Pancreas (tissue), 10 donors: ENCODE measurements around the gene EXOC4. TPM values are rescaled to one million over a fixed set of nuclear protein-coding genes. Genes with fewer than 3 reads are reported as not detected.
A peak's percentile ranks its signal among the peaks of the same experiment; 100 is the strongest.

Source experiments
- ATAC-seq, 4 donors: fragments of 200-7000 bp; cut with Tn5 transposase; one replicate each; pipeline versions ENCODE4 v1.8.0 to v1.9.1; 2020; ENCODE audit warnings: mild to moderate bottlenecking in 4 of 4, moderate library complexity in 4 of 4
- DNase-seq, 6 donors: peaks; one replicate each; pipeline ENCODE4 v3.0.0-alpha.2; 2020
- FAIRE-seq: peaks from 2 replicates; lab custom pipeline; 2012; peaks lifted over from hg19 to GRCh38; lab: Jason Lieb, UNC
- H3K27ac ChIP-seq, 4 donors: fragments of 200-600 bp; sonication (generic); 1 replicate in 3 of 4; 2 replicates in 1 of 4; pipeline versions ENCODE4 v1.5.0 to v1.8.0; 2020
- H3K27me3 ChIP-seq, 4 donors: fragments of 200-600 bp; one replicate each; pipeline ENCODE4 v1.8.0; 2021
- H3K36me3 ChIP-seq, 3 donors: fragments of 200-600 bp; sonication (generic) in 1 of 3; one replicate each; pipeline versions ENCODE4 v1.5.0 to v1.8.0; 2020 to 2021
- H3K4me1 ChIP-seq, 3 donors: fragments of 200-600 bp; one replicate each; pipeline ENCODE4 v1.8.0; 2021
- H3K4me3 ChIP-seq, 4 donors: fragments of 200-600 bp; sonication (generic) in 2 of 4; one replicate each; pipeline versions ENCODE4 v1.5.0 to v1.8.0; 2020 to 2021
- H3K9me3 ChIP-seq, 4 donors: fragments of 200-600 bp; one replicate each; pipeline ENCODE4 v1.8.0; 2021
- CTCF ChIP-seq, 4 donors: fragments of 200-600 bp; sonication (generic) in 3 of 4; IDR thresholded peaks; one replicate each; pipeline versions ENCODE4 v1.5.0 to v1.8.0; 2021; ENCODE audit warnings: antibody characterized with exemption in 4 of 4
- WGBS, 2 donors: extraction: QIAGEN DNeasy Blood & Tissue Kit; methylation state at CpG; one replicate each; pipeline ENCODE4 v1.1.7; 2013; 5-methylcytosine and 5-hydroxymethylcytosine counted together
- intact Hi-C, 3 donors: fragments of 100-400 bp; cut with DNase I; formaldehyde crosslinking; loops; one replicate each; pipeline versions ENCODE4 v1.11.1 to v1.14.2; 2022
- polyA plus RNA-seq, 2 donors: library from polyadenylated mRNA; stranded (reverse); fragments of 200-250 nt; gene quantifications; one replicate each; pipeline ENCODE4 v1.2.3, GENCODE V29; 2013
- total RNA-seq, 6 donors: library from RNA; stranded (reverse); fragmentation: NEBNext Ultra II Directional in 4 of 6; extraction: Animal tissue kit (Norgen Biotek cat#: 25700) in 4 of 6; gene quantifications; one replicate each; pipeline versions ENCODE4 v1.2.1 to v1.2.4, GENCODE V29; 2021 to 2023
- donor health status: healthy with polysubstance abuse.
- donor health status: DM: no; HTN: no; CAD: no; lungs with moderate emphysema.
- donor health status: DM: no; HTN: no; CAD: no.
- donor health status: control.
- donor health status: control.
- donor health status: Bipolar disorder and iron deficiency.
- donor health status: DM: yes; HTN: yes; CAD: no.
- donor health status: DM: no; HTN: no; CAD: no.
- donor health status: DM: no; HTN: no; CAD: no.
- donor health status: DM: yes; HTN: yes; CAD: no.

EXOC4 gene
- total and polyA plus RNA-seq, 8 donors, result 13.4 to 81.2 (median 53.8) TPM

- no peak overlapping the region for H3K27ac ChIP-seq
- no peak overlapping the region for H3K4me3 ChIP-seq
- FAIRE-seq (no peak), DNase-seq (no peak), ATAC-seq (no peak)
- peaks cover 10 to 26% (median 22%) of the 10 kb centered on the region in 3 donors for H3K4me1 ChIP-seq
- no peaks in the 10 kb centered on the region for H3K27me3 ChIP-seq
- no peaks in the 10 kb centered on the region for H3K36me3 ChIP-seq
- WGBS, 2 donors, result 92 to 96% methylated on average over 3 of the region's 3 CpGs
- intact Hi-C loops, result no loop called here
- no peaks in the 10 kb centered on the region for H3K9me3 ChIP-seq
- TF ChIP-seq CTCF (IDR thresholded peaks at IDR 0.05), result no peak
These were observed 491.6 kb downstream of the EXOC4 start for GRCh38 chr7:133744451-133744850.

- Histone ChIP-seq H3K36me3 (no peaks in the 10 kb centered on the region), H3K9me3 (no peaks in the 10 kb centered on the region), H3K4me1 (peaks cover 10 to 26% (median 22%) of the 10 kb centered on the region in 3 donors), H3K27me3 (no peaks in the 10 kb centered on the region), H3K4me3 (no peak overlapping the region), H3K27ac (peak overlapping the region in 3 of 4 donors; percentile 6 to 26 (median 26))
- peak in 1 of 6 donors; percentile 15 for DNase-seq
- no peak for TF ChIP-seq CTCF (IDR thresholded peaks at IDR 0.05)
- ATAC-seq, result peak; percentile 58 to 73 (median 60)
- intact Hi-C loops, result no loop called here
- 24 to 32% methylated on average over 3 of the region's 3 CpGs for WGBS, 2 donors
- no peak for FAIRE-seq
These were observed 493.4 kb downstream of the EXOC4 start for GRCh38 chr7:133746305-133746704.

GRCh38 chr7:133746847-133747246 lies 494.0 kb downstream of the EXOC4 start:
- no peak for FAIRE-seq
- TF ChIP-seq CTCF (IDR thresholded peaks at IDR 0.05), result no peak
- WGBS, 2 donors, result 34 to 35% methylated on average over 2 of the region's 2 CpGs
- Histone ChIP-seq H3K27ac (peak overlapping the region in 3 of 4 donors; percentile 6 to 26 (median 26)), H3K27me3 (no peaks in the 10 kb centered on the region), H3K9me3 (no peaks in the 10 kb centered on the region), H3K36me3 (no peaks in the 10 kb centered on the region), H3K4me1 (peaks cover 10 to 26% (median 22%) of the 10 kb centered on the region in 3 donors), H3K4me3 (no peak overlapping the region)
- DNase-seq, result no peak
- ATAC-seq, result peak in 3 of 4 donors; percentile 22 to 61 (median 42)
- intact Hi-C loops, result no loop called here

GRCh38 chr7:133748443-133749407 lies 495.8 kb downstream of the EXOC4 start:
- 46 to 48% methylated on average over 4 of the region's 4 CpGs for WGBS, 2 donors
- peak in 2 of 6 donors; percentile 6 to 25 for DNase-seq
- Histone ChIP-seq H3K36me3 (no peaks in the 10 kb centered on the region), H3K27ac (peak overlapping the region in 2 of 4 donors; percentile 15 to 50), H3K27me3 (no peaks in the 10 kb centered on the region), H3K4me3 (no peak overlapping the region), H3K9me3 (no peaks in the 10 kb centered on the region), H3K4me1 (peaks cover 10 to 26% (median 22%) of the 10 kb centered on the region in 3 donors)
- no peak for FAIRE-seq
- ATAC-seq, result peak; percentile 75 to 86 (median 78)
- intact Hi-C loops, result no loop called here
- TF ChIP-seq CTCF (IDR thresholded peaks at IDR 0.05), result no peak
